Naive thymus-derived CD8-positive, alpha-beta T cell (primary cell): ENCODE data around the gene DTX3L. TPM values are rescaled to one million over a fixed set of nuclear protein-coding genes. Genes with fewer than 3 reads are reported as not detected.

ENCODE experiments used
- ATAC-seq, 2 donors: fragments of 150-1000 bp; cut with Tn5 transposase in 1 of 2; sonication (Bioruptor Pico), chemical (Tn5 transposase) in 1 of 2; 1 replicate in 1 of 2; 2 replicates in 1 of 2; pipeline ENCODE4 v1.10.0; 2021; ENCODE audit warnings: mild to moderate bottlenecking in 2 of 2, moderate library complexity in 2 of 2
- POLR2A ChIA-PET: fragments of 350-600 bp; sonication (Branson Sonifier 250); formaldehyde crosslinking; loops from one replicate; lab custom pipeline; 2021; ENCODE audit warnings: antibody characterized with exemption; lab: Charles Lee
- DNase-seq, 10 donors: peaks; one replicate each; pipeline versions ENCODE4 v3.0.0 to v3.0.0-alpha.2; 2020 to 2022
- H3K27ac Mint-ChIP-seq, 10 donors: one replicate each; pipeline ENCODE4 v1.8.0; 2020 to 2022; ENCODE audit warnings: mild to moderate bottlenecking in 10 of 10, mixed read lengths in 10 of 10, moderate library complexity in 4 of 10, inconsistent platforms in 1 of 10
- H3K27me3 Mint-ChIP-seq, 5 donors: one replicate each; pipeline ENCODE4 v1.8.0; 2021 to 2022; ENCODE audit warnings: mixed read lengths in 5 of 5
- H3K36me3 Mint-ChIP-seq, 3 donors: one replicate each; pipeline ENCODE4 v1.8.0; 2020 to 2022; ENCODE audit warnings: mixed read lengths in 3 of 3, mild to moderate bottlenecking in 2 of 3, inconsistent platforms in 1 of 3
- H3K4me1 Mint-ChIP-seq, 4 donors: one replicate each; pipeline ENCODE4 v1.8.0; 2021 to 2022; ENCODE audit warnings: mixed read lengths in 4 of 4
- H3K4me3 Mint-ChIP-seq, 10 donors: one replicate each; pipeline ENCODE4 v1.8.0; 2020 to 2022; ENCODE audit warnings: mild to moderate bottlenecking in 10 of 10, mixed read lengths in 10 of 10, moderate library complexity in 6 of 10, inconsistent platforms in 1 of 10
- H3K9me3 Mint-ChIP-seq, 9 donors: one replicate each; pipeline ENCODE4 v1.8.0; 2020 to 2022; ENCODE audit warnings: mixed read lengths in 9 of 9, mild to moderate bottlenecking in 3 of 9, inconsistent platforms in 1 of 9, moderate library complexity in 1 of 9
- polyA plus RNA-seq, 3 donors: library from polyadenylated mRNA; unstranded; fragments of 300-500 nt; fragmentation: Illumina TruSeq; gene quantifications; one replicate each; pipeline ENCODE4 v1.2.3, GENCODE V29; 2021
- total RNA-seq, 8 experiments: library from RNA in 2 of 8; stranded (reverse) in 2 of 8; gene quantifications; one replicate each; pipeline ENCODE4 v1.2.3 and lab custom pipeline; 2021 to 2026

Gene DTX3L
- total and polyA plus RNA-seq, 5 experiments from 2014 or later: 20.2 to 40.6 (median 27.6) TPM

- DNase-seq: no peak
These were observed 48.6 kb downstream of the DTX3L start for GRCh38 chr3:122612696-122613095.

GRCh38 chr3:122615303-122615702 lies 51.2 kb downstream of the DTX3L start:
- POLR2A ChIA-PET: no interaction called here
- peak overlapping the region in 1 of 10 donors; percentile 58 for H3K27ac Mint-ChIP-seq
- H3K4me1 Mint-ChIP-seq: peaks cover 0 to 10% (median 0%) of the 10 kb centered on the region in 4 donors

More at GRCh38 chr3:122612696-122613095, 48.6 kb downstream of the DTX3L start:
- H3K4me3 Mint-ChIP-seq: no peak overlapping the region
- H3K9me3 Mint-ChIP-seq: no peaks in the 10 kb centered on the region
- ATAC-seq: no peak
- peaks cover 0 to 22% (median 3%) of the 10 kb centered on the region in 4 donors for H3K4me1 Mint-ChIP-seq
- peak overlapping the region in 1 of 10 donors; percentile 32 for H3K27ac Mint-ChIP-seq
- peaks cover 16 to 81% (median 35%) of the 10 kb centered on the region in 3 donors for H3K36me3 Mint-ChIP-seq
- POLR2A ChIA-PET: no interaction called here
- H3K27me3 Mint-ChIP-seq: no peaks in the 10 kb centered on the region

GRCh38 chr3:122618614-122619013 lies 54.5 kb downstream of the DTX3L start:
- no peaks in the 10 kb centered on the region for H3K9me3 Mint-ChIP-seq
- peak overlapping the region in 3 of 10 donors; percentile 19 to 69 (median 41) for H3K27ac Mint-ChIP-seq
- ATAC-seq (no peak), DNase-seq (no peak)
- no peak overlapping the region for H3K4me3 Mint-ChIP-seq
- H3K27me3 Mint-ChIP-seq: no peaks in the 10 kb centered on the region
- H3K4me1 Mint-ChIP-seq: peaks cover 0 to 27% (median 1%) of the 10 kb centered on the region in 4 donors
- POLR2A ChIA-PET: no interaction called here
- H3K36me3 Mint-ChIP-seq: peaks cover 18 to 83% (median 41%) of the 10 kb centered on the region in 3 donors

More at GRCh38 chr3:122615303-122615702, 51.2 kb downstream of the DTX3L start:
- DNase-seq (no peak), ATAC-seq (no peak)
- Mint-ChIP-seq H3K27me3 (no peaks in the 10 kb centered on the region), H3K9me3 (no peaks in the 10 kb centered on the region), H3K36me3 (peaks cover 16 to 82% (median 40%) of the 10 kb centered on the region in 3 donors), H3K4me3 (no peak overlapping the region)

GRCh38 chr3:122619040-122619439 lies 54.9 kb downstream of the DTX3L start:
- Mint-ChIP-seq H3K27ac (peak overlapping the region in 1 of 10 donors; percentile 19), H3K27me3 (no peaks in the 10 kb centered on the region), H3K36me3 (peaks cover 18 to 84% (median 42%) of the 10 kb centered on the region in 3 donors), H3K9me3 (no peaks in the 10 kb centered on the region), H3K4me1 (peaks cover 0 to 29% (median 1%) of the 10 kb centered on the region in 4 donors), H3K4me3 (no peak overlapping the region)
- POLR2A ChIA-PET: no interaction called here
- DNase-seq: no peak
- ATAC-seq: no peak

GRCh38 chr3:122620399-122620798 lies 56.3 kb downstream of the DTX3L start:
- H3K27ac Mint-ChIP-seq: peak overlapping the region in 3 of 10 donors; percentile 67 to 76 (median 68)
- H3K36me3 Mint-ChIP-seq: peaks cover 14 to 80% (median 42%) of the 10 kb centered on the region in 3 donors
- no peak overlapping the region for H3K4me3 Mint-ChIP-seq
- no peaks in the 10 kb centered on the region for H3K27me3 Mint-ChIP-seq
- no peaks in the 10 kb centered on the region for H3K9me3 Mint-ChIP-seq
- H3K4me1 Mint-ChIP-seq: peaks cover 0 to 29% (median 1%) of the 10 kb centered on the region in 4 donors
- DNase-seq (no peak), ATAC-seq (no peak)
- POLR2A ChIA-PET: no interaction called here

- Mint-ChIP-seq H3K4me3 (peak overlapping the region in 1 of 10 donors; percentile 34), H3K27ac (peak overlapping the region in 3 of 10 donors; percentile 10 to 68 (median 26)), H3K9me3 (no peaks in the 10 kb centered on the region), H3K36me3 (peaks cover 7 to 80% (median 41%) of the 10 kb centered on the region in 3 donors), H3K27me3 (no peaks in the 10 kb centered on the region), H3K4me1 (peaks cover 0 to 29% (median 1%) of the 10 kb centered on the region in 4 donors)
- no peak for ATAC-seq
- no peak for DNase-seq
- POLR2A ChIA-PET: no interaction called here
These were observed 57.0 kb downstream of the DTX3L start for GRCh38 chr3:122621112-122621511.

- Mint-ChIP-seq H3K4me1 (peaks cover 0 to 30% (median 2%) of the 10 kb centered on the region in 4 donors), H3K27ac (peak overlapping the region in 2 of 10 donors; percentile 6 to 60), H3K27me3 (no peaks in the 10 kb centered on the region), H3K36me3 (peaks cover 7 to 86% (median 38%) of the 10 kb centered on the region in 3 donors), H3K9me3 (no peaks in the 10 kb centered on the region), H3K4me3 (no peak overlapping the region)
- POLR2A ChIA-PET: no interaction called here
- ATAC-seq (no peak), DNase-seq (no peak)
These were observed 59.1 kb downstream of the DTX3L start for GRCh38 chr3:122623031-122623829.

Other genes starting within 250 kb of the DTX3L start
- gene CSTA, start 239.1 kb upstream of the DTX3L start, total RNA-seq: not detected
- gene CSTA, start 239.1 kb upstream of the DTX3L start, polyA plus RNA-seq: under 1 TPM in 2 of 3 donors, not detected in 1; 0.26 to 0.29 TPM
- gene MIX23, start 181.1 kb upstream of the DTX3L start, total RNA-seq: 10 to 100 TPM; 22.4 to 35.1 TPM
- 10 to 100 TPM; 17.1 to 28.2 (median 23.5) TPM for gene MIX23, start 181.1 kb upstream of the DTX3L start, polyA plus RNA-seq
- gene FAM162A, start 180.2 kb upstream of the DTX3L start, total RNA-seq: 10 to 100 TPM; 31.3 to 35.8 TPM
- gene FAM162A, start 180.2 kb upstream of the DTX3L start, polyA plus RNA-seq: 100 to 1,000 TPM; 114 to 132 (median 131) TPM
- 10 to 100 TPM; 12.3 to 12.7 TPM for gene WDR5B, start 148.3 kb upstream of the DTX3L start, total RNA-seq
- gene WDR5B, start 148.3 kb upstream of the DTX3L start, polyA plus RNA-seq: 1 to 10 TPM; 1.2 to 2.2 (median 1.7) TPM
- 10 to 100 TPM; 74.2 to 78.2 TPM for gene KPNA1, start 49.4 kb upstream of the DTX3L start, total RNA-seq
- gene KPNA1, start 49.4 kb upstream of the DTX3L start, polyA plus RNA-seq: 10 to 100 TPM; 36.9 to 49.5 (median 41.7) TPM
- 10 to 100 TPM; 19.2 to 21.5 TPM for gene PARP9, start within 50 bp of the DTX3L start, total RNA-seq
- 10 to 100 TPM; 18.0 to 30.8 (median 18.6) TPM for gene PARP9, start within 50 bp of the DTX3L start, polyA plus RNA-seq
- 10 to 100 TPM; 56.9 to 61.9 TPM for gene PARP15, start 13.3 kb downstream of the DTX3L start, total RNA-seq
- 1 to 10 TPM; 5.4 to 8.4 (median 6.9) TPM for gene PARP15, start 13.3 kb downstream of the DTX3L start, polyA plus RNA-seq
- gene PARP14, start 116.5 kb downstream of the DTX3L start, total RNA-seq: 10 to 100 TPM; 45.3 to 46.8 TPM
- gene PARP14, start 116.5 kb downstream of the DTX3L start, polyA plus RNA-seq: 10 to 100 TPM in 1 of 3 donors, 1 to 10 TPM in 2; 4.4 to 10.8 (median 9.5) TPM
- gene HSPBAP1, start 229.5 kb downstream of the DTX3L start, total RNA-seq: 10 to 100 TPM; 22.1 to 23.7 TPM
- 1 to 10 TPM; 3.3 to 7.8 (median 5.6) TPM for gene HSPBAP1, start 229.5 kb downstream of the DTX3L start, polyA plus RNA-seq
- 1 to 10 TPM; 7.5 to 8.7 TPM for gene SLC49A4, start 230.7 kb downstream of the DTX3L start, total RNA-seq
- 1 to 10 TPM; 1.3 to 2.5 (median 1.8) TPM for gene SLC49A4, start 230.7 kb downstream of the DTX3L start, polyA plus RNA-seq